Endothelial cell of umbilical vein (primary cell): ENCODE measurements around the gene CCN6. TPM values are rescaled to one million over a fixed set of nuclear protein-coding genes. Genes with fewer than 3 reads are reported as not detected.

Experiments
- BruUV-seq: library from RNA; stranded (reverse); fragments of 400-500 nt; replicated peaks from 2 replicates; lab custom pipeline; 2021; lab: Mats Ljungman, UMichigan
- CTCF ChIA-PET: fragments of 300-600, 350-600 bp; sonication (Branson Sonifier 250); formaldehyde crosslinking; loops from one replicate; lab custom pipeline; 2021; ENCODE audit warnings: antibody characterized with exemption, inconsistent platforms; lab: Charles Lee
- POLR2A ChIA-PET: fragments of 300-600, 350-600 bp; sonication (Branson Sonifier 250); formaldehyde crosslinking; loops from one replicate; lab custom pipeline; 2021; ENCODE audit warnings: antibody characterized with exemption, inconsistent platforms; lab: Charles Lee
- DNase-seq: peaks from one replicate; pipeline ENCODE4 v3.0.0-alpha.2; 2011; ENCODE audit warnings: low read depth, low spot score
- FAIRE-seq: peaks from 2 replicates; lab custom pipeline; 2011; peaks lifted over from hg19 to GRCh38; lab: Jason Lieb, UNC
- H2AFZ ChIP-seq: 2 replicates; pipeline ENCODE4 v1.6.0; 2012; ENCODE audit warnings: low read depth, low read length, control low read depth, inconsistent platforms
- H3K27ac ChIP-seq: 2 replicates; pipeline ENCODE4 v1.5.1; 2011; ENCODE audit warnings: low read depth, mild to moderate bottlenecking, control low read depth, low read length, moderate library complexity; ENCODE audit not compliant: insufficient read depth
- H3K27me3 ChIP-seq, 2 experiments: 2 replicates each; pipeline versions ENCODE4 v1.6.0 to v1.6.1; 2011; ENCODE audit warnings: low read length in 2 of 2, mixed read lengths in 1 of 2; ENCODE audit not compliant: control insufficient read depth in 2 of 2, insufficient read depth in 2 of 2
- H3K36me3 ChIP-seq, 2 experiments: 2 replicates in 1 of 2; 3 replicates in 1 of 2; pipeline ENCODE4 v1.5.1; 2011; ENCODE audit warnings: low read length in 2 of 2, mild to moderate bottlenecking in 1 of 2, moderate library complexity in 1 of 2; ENCODE audit not compliant: control insufficient read depth in 2 of 2, insufficient read depth in 2 of 2; ENCODE audit errors: extremely low read depth in 1 of 2
- H3K4me1 ChIP-seq: 3 replicates; pipeline ENCODE4 v1.5.1; 2011; ENCODE audit warnings: mild to moderate bottlenecking, low read length; ENCODE audit not compliant: control insufficient read depth, insufficient read depth; ENCODE audit errors: extremely low read depth
- H3K4me2 ChIP-seq: 2 replicates; pipeline ENCODE4 v1.6.1; 2011; ENCODE audit warnings: low read length, control low read depth, mixed read lengths; ENCODE audit not compliant: insufficient read depth
- H3K4me3 ChIP-seq, 3 experiments: fragments of 200-600 bp in 1 of 3; sonication (generic), shearing (Covaris generic) in 1 of 3; replicated peaks in 1 of 3; 2 replicates each; pipeline ENCODE4 v1.5.1; 2011 to 2016; ENCODE audit warnings: control low read depth in 3 of 3, low read length in 3 of 3, mild to moderate bottlenecking in 2 of 3, inconsistent platforms in 1 of 3, low read depth in 1 of 3, moderate library complexity in 1 of 3; ENCODE audit not compliant: insufficient read depth in 1 of 3
- H3K79me2 ChIP-seq: 2 replicates; pipeline ENCODE4 v1.6.0; 2012; ENCODE audit warnings: low read length, inconsistent platforms; ENCODE audit not compliant: control insufficient read depth, insufficient read depth
- H3K9ac ChIP-seq: replicated peaks from 2 replicates; pipeline ENCODE3; 2011; ENCODE audit warnings: low read length, control low read depth; ENCODE audit not compliant: insufficient read depth; ENCODE audit errors: extremely low read depth
- H3K9me1 ChIP-seq: replicated peaks from 3 replicates; pipeline ENCODE4 v1.6.0; 2011; ENCODE audit warnings: mild to moderate bottlenecking, low read length; ENCODE audit not compliant: control insufficient read depth, insufficient read depth; ENCODE audit errors: extremely low read depth
- H3K9me3 ChIP-seq: replicated peaks from 2 replicates; pipeline ENCODE4 v1.5.1; 2012; ENCODE audit warnings: low read length, inconsistent platforms; ENCODE audit not compliant: control insufficient read depth, insufficient read depth
- H4K20me1 ChIP-seq: replicated peaks from 2 replicates; pipeline ENCODE3; 2011; ENCODE audit warnings: mild to moderate bottlenecking, low read length; ENCODE audit not compliant: control insufficient read depth, insufficient read depth; ENCODE audit errors: extremely low read depth
- CTCF ChIP-seq, 2 donors: IDR thresholded peaks; 1 replicate in 1 of 2; 2 replicates in 1 of 2; pipeline ENCODE4 v1.5.1; 2011; ENCODE audit warnings: low read length in 2 of 2, mild to moderate bottlenecking in 2 of 2, moderate library complexity in 2 of 2, control low read depth in 1 of 2, inconsistent platforms in 1 of 2, low read depth in 1 of 2; ENCODE audit not compliant: insufficient read depth in 1 of 2; ENCODE audit errors: extremely low read depth in 1 of 2
- EZH2 ChIP-seq: IDR thresholded peaks from 2 replicates; pipeline ENCODE4 v1.6.1; 2012; ENCODE audit warnings: borderline replicate concordance, low read depth, mild to moderate bottlenecking, moderate library complexity, low read length, inconsistent platforms; ENCODE audit not compliant: severe bottlenecking
- FOS ChIP-seq: IDR thresholded peaks from 2 replicates; pipeline ENCODE4 v1.6.1; 2011; ENCODE audit warnings: mild to moderate bottlenecking, low read length, moderate library complexity, borderline replicate concordance; ENCODE audit not compliant: insufficient read depth
- GATA2 ChIP-seq: IDR thresholded peaks from 2 replicates; pipeline ENCODE4 v1.7.0; 2011; ENCODE audit warnings: low read depth, mild to moderate bottlenecking, moderate library complexity, mixed read lengths, low read length; ENCODE audit not compliant: insufficient read length, insufficient read depth
- JUN ChIP-seq: IDR thresholded peaks from 2 replicates; pipeline ENCODE4 v1.6.1; 2011; ENCODE audit warnings: borderline replicate concordance, low read depth; ENCODE audit not compliant: insufficient read length, insufficient read depth
- MAX ChIP-seq: IDR thresholded peaks from 2 replicates; pipeline ENCODE4 v1.6.1; 2011; ENCODE audit not compliant: insufficient read depth, insufficient read length
- POLR2A ChIP-seq: IDR thresholded peaks from 2 replicates; pipeline ENCODE4 v1.6.1; 2012; ENCODE audit warnings: low read depth, mild to moderate bottlenecking, control low read depth, low read length
- POLR2AphosphoS5 ChIP-seq: IDR thresholded peaks from 2 replicates; pipeline ENCODE4 v1.6.1; 2012; ENCODE audit warnings: low read depth, mild to moderate bottlenecking, control low read depth, low read length, moderate library complexity; ENCODE audit not compliant: insufficient read depth
- dilution Hi-C: fragments of 300-500 bp; cut with MboI; formaldehyde crosslinking; loops from one replicate; pipeline ENCODE4 v1.15.0; 2019; ENCODE audit warnings: low sequenced_read_pairs; ENCODE audit not compliant: extremely low pct_ligation_motif_present
- intact Hi-C: fragments of 100-400 bp; cut with micrococcal nuclease; formaldehyde crosslinking; loops from one replicate; pipeline ENCODE4 v1.10.0; 2022
- polyA plus RNA-seq, 4 experiments: library from polyadenylated mRNA; depleted of rRNA in 3 of 4; stranded (reverse) in 3 of 4; unstranded in 1 of 4; fragments of >200 nt; gene quantifications; 2 replicates each; pipeline versions ENCODE4 v1.2.1 to v1.2.3, GENCODE V29; 2011 to 2012; ENCODE audit warnings: missing spikeins in 1 of 4
- total RNA-seq: library from RNA; stranded (reverse); gene quantifications from 2 replicates; pipeline ENCODE4 v1.2.3, GENCODE V29; 2021

CCN6 gene
- total and polyA plus RNA-seq, 2 donors (not counting 3 experiments of a cell fraction or from before 2014, with no cell fraction given), result not detected

- Histone ChIP-seq H3K4me1 (no peaks in the 10 kb centered on the region), H3K9me1 (no peaks in the 10 kb centered on the region), H3K27me3 (no peaks in the 10 kb centered on the region), H3K4me2 (no peak overlapping the region), H3K9ac (no peak overlapping the region), H4K20me1 (no peaks in the 10 kb centered on the region), H3K79me2 (no peaks in the 10 kb centered on the region), H3K27ac (no peak overlapping the region), H3K9me3 (no peaks in the 10 kb centered on the region), H3K36me3 (no peaks in the 10 kb centered on the region), H3K4me3 (no peak overlapping the region), H2AFZ (no peak overlapping the region)
- ChIA-PET POLR2A (no interaction called here), CTCF (interaction anchor here (1.4 kb wide), 2 partner anchors 22 to 1007 kb away, joined by 3 read pairs; partner anchors contain the start of genes FAM229B and TUBE1)
- BruUV-seq, result no TSS peak
- intact Hi-C loops (no loop called here), dilution Hi-C loops (no loop called here)
- no peak for TF ChIP-seq CTCF (IDR thresholded peaks at IDR 0.05; ENCODE audit: extremely low read depth in 1 of 2, insufficient read depth in 1 of 2, low read depth in 1 of 2, low read length in 2 of 2)
- no peak for TF ChIP-seq JUN
- TF ChIP-seq FOS, result no peak
- TF ChIP-seq POLR2A, result no peak
- TF ChIP-seq MAX, result no peak
- no peak for TF ChIP-seq EZH2
- no peak for TF ChIP-seq POLR2AphosphoS5
- no peak for TF ChIP-seq GATA2
- no peak for DNase-seq
- no peak for FAIRE-seq
Observed at GRCh38 chr6:112065426-112065986, 11.6 kb downstream of the CCN6 start.
